Activated naive CD8-positive, alpha-beta T cell (primary cell): ENCODE results near the gene LRP6.
"Not testable (repeated sequence)": the region's sequence is repeated elsewhere in the genome, so short reads cannot be mapped to it uniquely, and the experiment has no call there.

Experiments used
- H3K27ac Mint-ChIP-seq: one replicate; pipeline ENCODE4 v1.8.0; 2021; ENCODE audit warnings: mixed read lengths
- H3K27me3 Mint-ChIP-seq: one replicate; pipeline ENCODE4 v1.8.0; 2021; ENCODE audit warnings: mixed read lengths
- H3K36me3 Mint-ChIP-seq: one replicate; pipeline ENCODE4 v1.8.0; 2021; ENCODE audit warnings: mixed read lengths
- H3K4me1 Mint-ChIP-seq: one replicate; pipeline ENCODE4 v1.8.0; 2021; ENCODE audit warnings: low read depth, mixed read lengths
- H3K4me3 Mint-ChIP-seq: one replicate; pipeline ENCODE4 v1.8.0; 2021; ENCODE audit warnings: mild to moderate bottlenecking, mixed read lengths
- H3K9me3 Mint-ChIP-seq: one replicate; pipeline ENCODE4 v1.8.0; 2021; ENCODE audit warnings: low read depth, mixed read lengths

Gene LRP6

DNA sequence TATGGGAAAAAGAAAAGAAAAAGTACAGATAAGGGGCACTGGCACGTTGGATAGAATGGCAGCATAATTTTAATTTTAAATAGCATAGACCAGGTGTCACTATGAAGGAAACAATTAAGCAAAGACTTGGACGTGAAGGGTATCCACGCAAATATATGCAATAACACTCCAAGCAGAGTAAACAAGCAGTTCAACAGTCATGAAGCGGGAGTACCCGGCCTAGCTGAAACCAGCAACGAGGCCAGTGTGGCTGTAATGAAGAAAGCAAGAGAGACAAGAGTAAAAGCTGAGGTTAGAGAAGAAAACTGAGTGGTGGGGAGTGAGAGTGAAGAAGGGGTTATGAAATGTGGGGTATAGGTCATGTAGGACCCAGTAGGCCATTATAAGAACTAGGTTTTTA is 110.7 kb downstream of the LRP6 start:
- H3K9me3 Mint-ChIP-seq: no peaks in the 10 kb centered on the region
- no peaks in the 10 kb centered on the region for H3K27me3 Mint-ChIP-seq
- H3K4me1 Mint-ChIP-seq: no peaks in the 10 kb centered on the region
- H3K4me3 Mint-ChIP-seq: no peak overlapping the region
- no peak overlapping the region for H3K27ac Mint-ChIP-seq
- peaks cover 9% of the 10 kb centered on the region for H3K36me3 Mint-ChIP-seq

GRCh38 chr12:12153596-12153995 is 113.2 kb downstream of the LRP6 start:
- no peak overlapping the region for H3K4me3 Mint-ChIP-seq
- peaks cover 14% of the 10 kb centered on the region for H3K36me3 Mint-ChIP-seq
- no peaks in the 10 kb centered on the region for H3K9me3 Mint-ChIP-seq
- H3K27ac Mint-ChIP-seq: no peak overlapping the region
- no peaks in the 10 kb centered on the region for H3K4me1 Mint-ChIP-seq
- H3K27me3 Mint-ChIP-seq: no peaks in the 10 kb centered on the region

- H3K4me3 Mint-ChIP-seq: no peak overlapping the region
- H3K4me1 Mint-ChIP-seq: no peaks in the 10 kb centered on the region
- H3K27me3 Mint-ChIP-seq: no peaks in the 10 kb centered on the region
- no peaks in the 10 kb centered on the region for H3K9me3 Mint-ChIP-seq
- no peak overlapping the region for H3K27ac Mint-ChIP-seq
- peaks cover 15% of the 10 kb centered on the region for H3K36me3 Mint-ChIP-seq
Measured at GRCh38 chr12:12147111-12147510, 119.7 kb downstream of the LRP6 start.

GRCh38 chr12:12144531-12144930 is 122.3 kb downstream of the LRP6 start:
- not testable (repeated sequence) for H3K4me1 Mint-ChIP-seq, H3K27me3 Mint-ChIP-seq, H3K9me3 Mint-ChIP-seq, H3K27ac Mint-ChIP-seq, H3K4me3 Mint-ChIP-seq
- peaks cover 23% of the 10 kb centered on the region for H3K36me3 Mint-ChIP-seq

- no peaks in the 10 kb centered on the region for H3K27me3 Mint-ChIP-seq
- no peak overlapping the region for H3K27ac Mint-ChIP-seq
Measured at GRCh38 chr12:12141000-12141399, 125.8 kb downstream of the LRP6 start.

GRCh38 chr12:12138203-12139154 is 128.4 kb downstream of the LRP6 start:
- no peaks in the 10 kb centered on the region for H3K27me3 Mint-ChIP-seq
- no peak overlapping the region for H3K27ac Mint-ChIP-seq
- H3K9me3 Mint-ChIP-seq: no peaks in the 10 kb centered on the region
- H3K36me3 Mint-ChIP-seq: peaks cover 27% of the 10 kb centered on the region
- H3K4me1 Mint-ChIP-seq: no peaks in the 10 kb centered on the region
- no peak overlapping the region for H3K4me3 Mint-ChIP-seq

More at GRCh38 chr12:12141000-12141399, 125.8 kb downstream of the LRP6 start:
- H3K9me3 Mint-ChIP-seq: no peaks in the 10 kb centered on the region
- no peak overlapping the region for H3K4me3 Mint-ChIP-seq
- H3K4me1 Mint-ChIP-seq: no peaks in the 10 kb centered on the region
- peaks cover 28% of the 10 kb centered on the region for H3K36me3 Mint-ChIP-seq

DNA sequence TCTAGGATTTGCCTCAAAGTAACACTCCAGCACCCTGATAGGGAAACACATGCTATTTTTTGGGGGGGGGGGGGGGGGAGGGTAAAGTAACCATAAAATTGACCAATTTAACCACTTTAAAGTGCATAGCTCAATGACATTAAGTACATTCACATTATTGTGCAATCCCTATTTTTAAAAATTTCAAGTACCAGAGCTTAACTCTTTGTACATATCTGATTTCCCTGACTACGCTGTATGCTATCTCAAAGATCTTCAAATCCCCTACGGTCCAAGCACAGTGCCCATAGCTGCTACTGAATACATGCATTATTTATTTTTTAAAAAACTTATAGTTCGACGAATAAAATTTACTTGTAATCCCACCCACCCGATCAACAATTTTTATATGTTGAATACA is 133.1 kb downstream of the LRP6 start:
- H3K4me3 Mint-ChIP-seq: no peak overlapping the region
- H3K9me3 Mint-ChIP-seq: no peaks in the 10 kb centered on the region
- no peaks in the 10 kb centered on the region for H3K27me3 Mint-ChIP-seq
- no peaks in the 10 kb centered on the region for H3K4me1 Mint-ChIP-seq
- H3K36me3 Mint-ChIP-seq: peaks cover 15% of the 10 kb centered on the region
- no peak overlapping the region for H3K27ac Mint-ChIP-seq

DNA sequence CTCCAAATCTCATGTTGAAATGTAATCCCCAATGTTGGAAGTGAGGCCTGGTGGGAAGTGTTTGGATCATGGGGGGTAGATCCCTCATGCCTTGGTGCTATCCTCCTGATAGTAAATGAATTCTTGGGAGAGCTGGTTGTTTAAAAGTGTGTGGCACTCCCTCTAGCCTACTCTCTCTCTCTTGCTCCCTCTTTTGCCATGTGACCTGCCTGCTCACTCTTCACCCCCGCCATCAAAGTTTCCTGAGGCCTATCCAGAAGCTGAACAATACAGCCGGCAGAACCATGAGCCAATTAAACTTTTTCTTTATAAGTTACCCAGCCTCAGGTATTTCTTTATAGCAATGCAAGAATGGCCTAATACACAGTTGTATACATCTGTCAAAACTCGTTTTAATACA is 133.6 kb downstream of the LRP6 start:
- H3K4me3 Mint-ChIP-seq: no peak overlapping the region
- H3K27me3 Mint-ChIP-seq: no peaks in the 10 kb centered on the region
- peaks cover 13% of the 10 kb centered on the region for H3K36me3 Mint-ChIP-seq
- H3K4me1 Mint-ChIP-seq: no peaks in the 10 kb centered on the region
- H3K27ac Mint-ChIP-seq: peak overlapping the region; percentile 23
- no peaks in the 10 kb centered on the region for H3K9me3 Mint-ChIP-seq

DNA sequence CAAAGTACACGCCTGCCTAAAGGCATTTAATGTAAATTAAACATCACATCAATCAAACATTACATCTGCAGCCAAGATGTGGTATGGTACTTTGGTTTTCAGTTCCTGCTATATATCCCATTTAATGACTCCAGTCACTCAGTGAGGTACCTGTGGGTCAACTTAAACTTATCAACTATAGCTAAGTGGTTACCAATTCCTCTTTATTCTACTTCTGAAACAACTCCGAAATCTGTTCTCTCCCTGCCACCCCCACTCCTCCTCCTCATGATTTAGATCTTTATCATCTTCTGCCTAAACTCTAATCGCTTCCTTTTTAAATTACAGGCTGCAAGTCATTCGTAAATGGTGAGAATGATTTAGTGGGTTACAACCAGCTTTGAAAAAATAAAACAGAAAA is 138.2 kb downstream of the LRP6 start:
- Mint-ChIP-seq H3K4me1 (no peaks in the 10 kb centered on the region), H3K27ac (no peak overlapping the region), H3K9me3 (no peaks in the 10 kb centered on the region), H3K36me3 (peaks cover 10% of the 10 kb centered on the region), H3K4me3 (no peak overlapping the region), H3K27me3 (no peaks in the 10 kb centered on the region)

- no peaks in the 10 kb centered on the region for H3K9me3 Mint-ChIP-seq
- no peaks in the 10 kb centered on the region for H3K4me1 Mint-ChIP-seq
- no peak overlapping the region for H3K4me3 Mint-ChIP-seq
Measured at GRCh38 chr12:12127304-12127703, 139.5 kb downstream of the LRP6 start.

GRCh38 chr12:12126551-12126950 is 140.3 kb downstream of the LRP6 start:
- Mint-ChIP-seq H3K4me3 (no peak overlapping the region), H3K9me3 (no peaks in the 10 kb centered on the region), H3K4me1 (no peaks in the 10 kb centered on the region), H3K27ac (no peak overlapping the region), H3K27me3 (no peaks in the 10 kb centered on the region), H3K36me3 (peaks cover 10% of the 10 kb centered on the region)

More at GRCh38 chr12:12127304-12127703, 139.5 kb downstream of the LRP6 start:
- Mint-ChIP-seq H3K27ac (no peak overlapping the region), H3K27me3 (no peaks in the 10 kb centered on the region), H3K36me3 (peaks cover 9% of the 10 kb centered on the region)

GRCh38 chr12:12123036-12123604 is 143.7 kb downstream of the LRP6 start:
- H3K27ac Mint-ChIP-seq: no peak overlapping the region
- H3K4me3 Mint-ChIP-seq: no peak overlapping the region
- no peaks in the 10 kb centered on the region for H3K9me3 Mint-ChIP-seq
- peaks cover 8% of the 10 kb centered on the region for H3K36me3 Mint-ChIP-seq
- H3K27me3 Mint-ChIP-seq: no peaks in the 10 kb centered on the region
- no peaks in the 10 kb centered on the region for H3K4me1 Mint-ChIP-seq

GRCh38 chr12:12121061-12121460 is 145.8 kb downstream of the LRP6 start:
- Mint-ChIP-seq H3K36me3 (peaks cover 5% of the 10 kb centered on the region), H3K27ac (no peak overlapping the region), H3K9me3 (no peaks in the 10 kb centered on the region), H3K4me3 (no peak overlapping the region), H3K27me3 (no peaks in the 10 kb centered on the region), H3K4me1 (no peaks in the 10 kb centered on the region)

DNA sequence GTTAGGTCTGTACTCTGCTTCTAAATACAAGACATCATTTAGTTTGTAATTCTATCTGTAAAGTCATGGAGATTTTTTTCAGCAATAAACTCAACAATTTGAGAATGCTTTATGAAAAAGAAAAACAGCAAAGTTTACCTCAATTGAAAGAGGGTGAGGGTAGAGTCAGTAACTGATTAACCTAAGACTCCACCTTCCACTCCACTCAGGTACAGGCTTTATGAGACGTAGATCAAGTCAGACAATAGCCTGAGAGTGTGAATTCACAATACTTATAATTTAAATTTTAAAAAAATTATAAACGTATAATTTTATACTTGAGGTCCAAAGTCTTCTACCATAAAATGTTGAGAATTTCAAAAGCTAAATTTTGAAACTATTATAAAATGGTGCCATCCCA is 150.2 kb downstream of the LRP6 start:
- no peaks in the 10 kb centered on the region for H3K9me3 Mint-ChIP-seq
- H3K36me3 Mint-ChIP-seq: peaks cover 2% of the 10 kb centered on the region
- H3K27ac Mint-ChIP-seq: no peak overlapping the region

GRCh38 chr12:12115514-12115913 is 151.3 kb downstream of the LRP6 start:
- H3K27me3 Mint-ChIP-seq: no peaks in the 10 kb centered on the region
- H3K27ac Mint-ChIP-seq: no peak overlapping the region
- peaks cover 3% of the 10 kb centered on the region for H3K4me1 Mint-ChIP-seq
- peaks cover 5% of the 10 kb centered on the region for H3K36me3 Mint-ChIP-seq
- no peaks in the 10 kb centered on the region for H3K9me3 Mint-ChIP-seq
- no peak overlapping the region for H3K4me3 Mint-ChIP-seq

More for the DNA sequence above, 150.2 kb downstream of the LRP6 start:
- H3K4me3 Mint-ChIP-seq: no peak overlapping the region
- no peaks in the 10 kb centered on the region for H3K27me3 Mint-ChIP-seq
- H3K4me1 Mint-ChIP-seq: no peaks in the 10 kb centered on the region
